Measurements from ENCODE around the gene TENT5C. TPM values are rescaled to one million over a fixed set of nuclear protein-coding genes. Genes with fewer than 3 reads are reported as not detected.

The TENT5C gene
- total RNA-seq, 1 experiment from 2014 or later, result 1.4 TPM

DNA sequence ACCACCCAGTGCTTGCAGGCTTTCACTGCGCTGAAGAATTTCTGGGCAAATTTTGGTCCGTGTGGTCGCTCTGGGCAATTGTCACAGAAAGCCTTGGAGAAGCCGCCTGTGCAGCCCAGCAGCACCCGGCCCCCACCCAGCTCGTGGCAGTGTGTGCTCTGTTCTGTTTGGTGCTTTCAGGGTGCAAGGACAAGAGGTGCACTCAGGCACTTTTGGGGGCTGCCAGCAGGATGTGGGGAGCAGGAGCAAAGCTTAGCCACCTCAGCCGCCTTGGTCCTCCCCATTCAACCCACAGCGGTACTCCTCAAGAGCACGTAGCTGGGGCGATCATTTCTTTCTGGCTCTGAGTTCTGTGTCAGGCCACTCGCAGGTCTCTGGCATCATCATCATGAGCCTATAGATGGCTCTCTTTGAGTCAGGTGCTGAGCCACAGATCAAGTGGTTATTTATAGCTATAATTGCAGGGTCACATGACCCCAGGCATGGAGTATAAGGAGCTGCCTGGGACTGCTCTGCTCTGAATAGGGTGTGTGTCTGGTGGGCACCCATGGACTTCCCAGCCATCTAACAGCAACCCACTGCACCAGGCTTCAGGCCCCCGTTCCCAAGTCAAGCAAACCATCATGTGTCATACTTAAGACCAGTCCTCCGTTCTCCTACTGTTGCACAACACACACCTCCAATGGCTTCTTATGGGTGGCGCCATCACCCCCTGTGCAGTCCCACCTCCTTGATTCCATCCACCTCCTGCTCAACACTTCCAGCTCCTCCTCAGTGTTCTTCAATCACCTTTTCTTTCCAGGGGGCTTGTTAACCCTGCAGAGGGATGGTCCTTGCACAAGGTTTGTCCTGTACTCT lies 18.1 kb upstream of the TENT5C start:
- Histone ChIP-seq H2AFZ (ENCODE audit: low read depth, low read length, poor library complexity, severe bottlenecking) (no peak overlapping the region), H3K4me1 (ENCODE audit: control insufficient read depth in 1 of 2, insufficient read depth in 2 of 2, low read length in 2 of 2) (no peaks in the 10 kb centered on the region), H3K4me3 (replicated peaks in 1 of 2; ENCODE audit: low read depth in 1 of 2, low read length in 2 of 2) (no peak overlapping the region), H3K27me3 (ENCODE audit: insufficient read depth, low read length) (no peaks in the 10 kb centered on the region), H3K79me2 (ENCODE audit: insufficient read depth, low read length) (no peaks in the 10 kb centered on the region), H3K9me2 (ENCODE audit: insufficient read depth) (no peaks in the 10 kb centered on the region), H4K20me1 (ENCODE audit: insufficient read depth) (no peaks in the 10 kb centered on the region), H3K36me3 (ENCODE audit: control insufficient read depth in 1 of 2, insufficient read depth in 2 of 2, low read length in 2 of 2) (no peaks in the 10 kb centered on the region), H3K9ac (ENCODE audit: low read length) (no peak overlapping the region), H3K9me3 (ENCODE audit: control insufficient read depth in 1 of 2, insufficient read depth in 1 of 2, low read depth in 1 of 2, low read length in 2 of 2) (no peaks in the 10 kb centered on the region), H3K4me2 (ENCODE audit: low read length) (no peak overlapping the region), H3K27ac (ENCODE audit: low read depth, low read length) (no peak overlapping the region)
- no TSS peak for BruUV-seq (replicated peaks)
- ATAC-seq (no peak), DNase-seq (ENCODE audit: low read depth, low spot score) (no peak)
- no peak for TF ChIP-seq REST (IDR thresholded peaks at IDR 0.05; ENCODE audit: low read depth)
- no peak for TF ChIP-seq CTCF (IDR thresholded peaks at IDR 0.05 in 2 of 3, conservative IDR thresholded peaks at IDR 0.05 in 1 of 3; ENCODE audit: borderline replicate concordance in 1 of 3, insufficient read depth in 1 of 3, low read depth in 2 of 3, low read length in 2 of 3)
- TF ChIP-seq SIN3A (IDR thresholded peaks at IDR 0.05; ENCODE audit: low read depth), result no peak
- TF ChIP-seq POLR2A (IDR thresholded peaks at IDR 0.05; ENCODE audit: borderline replicate concordance, extremely low read depth, insufficient read depth, insufficient read length), result no peak
- no peak for TF ChIP-seq EZH2 (IDR thresholded peaks at IDR 0.05)
- no peak for TF ChIP-seq TCF7L2 (IDR thresholded peaks at IDR 0.05; ENCODE audit: borderline replicate concordance, extremely low read depth, insufficient read depth, insufficient read length)
- no peak for TF ChIP-seq CEBPB (IDR thresholded peaks at IDR 0.05; ENCODE audit: low read depth)
- intact Hi-C loops (cut with micrococcal nuclease), result no loop called here
- RAD21 ChIA-PET (ENCODE audit: low non-redundant PET in 1 of 2, low total read pairs in 2 of 2, uncharacterized antibody in 2 of 2, unreplicated experiment in 2 of 2), result no interaction called here
- CTCF ChIA-PET, result no interaction called here
- POLR2A ChIA-PET, result no interaction called here
